T-helper 2 cell (primary cell): ENCODE data around the gene SNRPA1.
"Not testable (repeated sequence)": the region's sequence is repeated elsewhere in the genome, so short reads cannot be mapped to it uniquely, and the experiment has no call there.

Source experiments
- DNase-seq, 5 experiments: peaks; one replicate each; pipeline versions ENCODE4 v3.0.0 to v3.0.0-alpha.2; 2012 to 2022

SNRPA1 gene

GRCh38 chr15:101293122-101293521 lies 1.9 kb downstream of the SNRPA1 start:
- peak in 1 of 5 experiments; percentile 32 for DNase-seq

- DNase-seq = peak in 2 of 5 experiments; percentile 38 to 68
Measured at GRCh38 chr15:101288905-101289513, 6.0 kb downstream of the SNRPA1 start.

GRCh38 chr15:101287342-101287741 lies 7.7 kb downstream of the SNRPA1 start:
- DNase-seq = not testable (repeated sequence)

GRCh38 chr15:101286471-101287114 lies 8.5 kb downstream of the SNRPA1 start:
- no peak for DNase-seq

GRCh38 chr15:101283931-101284330 lies 11.1 kb downstream of the SNRPA1 start:
- no peak for DNase-seq

- no peak for DNase-seq
Measured at GRCh38 chr15:101280007-101280406, 15.0 kb downstream of the SNRPA1 start.

GRCh38 chr15:101277943-101278564 lies 17.0 kb downstream of the SNRPA1 start:
- no peak for DNase-seq

GRCh38 chr15:101277038-101277822 lies 17.8 kb downstream of the SNRPA1 start, which contains the start of gene SELENOS:
TSS of gene SELENOS (minus strand) at chr15:101277485. CDS start at chr15:101277417, 68 bp downstream.
- DNase-seq = peak; percentile 80 to 91 (median 84)

- DNase-seq = peak in 2 of 5 experiments; percentile 7 to 70
Measured at GRCh38 chr15:101276501-101277037, 18.5 kb downstream of the SNRPA1 start.

GRCh38 chr15:101275018-101275417 lies 20.0 kb downstream of the SNRPA1 start:
- DNase-seq = peak in 1 of 5 experiments; percentile 81

- no peak for DNase-seq
Measured at GRCh38 chr15:101273534-101273933, 21.5 kb downstream of the SNRPA1 start.

- DNase-seq = no peak
Measured at GRCh38 chr15:101272584-101272983, 22.5 kb downstream of the SNRPA1 start.

GRCh38 chr15:101269479-101270223 lies 25.4 kb downstream of the SNRPA1 start:
- DNase-seq = no peak

GRCh38 chr15:101267320-101268104 lies 27.5 kb downstream of the SNRPA1 start:
- no peak for DNase-seq

GRCh38 chr15:101266787-101267186 lies 28.3 kb downstream of the SNRPA1 start:
- DNase-seq = no peak

GRCh38 chr15:101266034-101266433 lies 29.0 kb downstream of the SNRPA1 start:
- no peak for DNase-seq

- DNase-seq = no peak
Measured at GRCh38 chr15:101264911-101265641, 30.0 kb downstream of the SNRPA1 start.

GRCh38 chr15:101264011-101264410 lies 31.0 kb downstream of the SNRPA1 start:
- DNase-seq = no peak

GRCh38 chr15:101262551-101262950 lies 32.5 kb downstream of the SNRPA1 start:
- DNase-seq = no peak
